GM06990 (cell line): Measurements from ENCODE around the gene FBXO48.

Experiments
- DNase-seq: peaks from one replicate; pipeline ENCODE4 v3.0.0-alpha.2; 2011; ENCODE audit not compliant: insufficient read length; ENCODE audit errors: extremely low read depth
- H3K27me3 ChIP-seq: replicated peaks from 2 replicates; pipeline ENCODE4 v1.6.0; 2011; ENCODE audit warnings: low read length; ENCODE audit not compliant: control insufficient read depth, insufficient read depth
- H3K36me3 ChIP-seq: 2 replicates; pipeline ENCODE4 v1.5.1; 2011; ENCODE audit warnings: low read length; ENCODE audit not compliant: control insufficient read depth, insufficient read depth
- H3K4me3 ChIP-seq: replicated peaks from 2 replicates; pipeline ENCODE4 v1.5.1; 2011; ENCODE audit warnings: low read depth, mild to moderate bottlenecking, control low read depth, low read length
- TF ChIP-seq, protein P1 (sequence below): IDR thresholded peaks from 2 replicates; pipeline ENCODE4 v1.5.1; 2011; ENCODE audit warnings: low read length, control low read depth, mild to moderate bottlenecking, inconsistent platforms; ENCODE audit not compliant: insufficient read depth, poor library complexity, severe bottlenecking

FBXO48 gene

DNA sequence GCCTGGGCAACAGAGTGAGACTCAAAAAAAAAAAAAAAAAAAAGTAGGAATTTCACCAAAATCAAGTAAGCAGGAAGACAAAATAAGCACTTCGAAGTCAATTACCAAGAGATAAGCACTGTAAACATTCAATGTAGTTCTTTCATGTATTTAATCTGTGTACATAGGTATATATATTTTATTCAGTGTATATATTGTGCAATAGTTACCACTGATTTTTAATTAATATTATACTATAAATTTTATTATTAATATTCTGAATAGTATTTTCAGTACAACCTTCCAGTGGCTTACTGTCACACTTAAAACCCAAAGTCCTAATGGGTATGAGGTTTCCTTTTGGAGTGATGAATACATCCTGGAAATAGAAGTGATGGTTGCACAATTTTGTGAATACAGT is 9.4 kb upstream of the FBXO48 start:
- DNase-seq = no peak
- Histone ChIP-seq H3K27me3 (no peaks in the 10 kb centered on the region), H3K36me3 (no peaks in the 10 kb centered on the region), H3K4me3 (no peak overlapping the region)
- TF ChIP-seq, protein P1, sequence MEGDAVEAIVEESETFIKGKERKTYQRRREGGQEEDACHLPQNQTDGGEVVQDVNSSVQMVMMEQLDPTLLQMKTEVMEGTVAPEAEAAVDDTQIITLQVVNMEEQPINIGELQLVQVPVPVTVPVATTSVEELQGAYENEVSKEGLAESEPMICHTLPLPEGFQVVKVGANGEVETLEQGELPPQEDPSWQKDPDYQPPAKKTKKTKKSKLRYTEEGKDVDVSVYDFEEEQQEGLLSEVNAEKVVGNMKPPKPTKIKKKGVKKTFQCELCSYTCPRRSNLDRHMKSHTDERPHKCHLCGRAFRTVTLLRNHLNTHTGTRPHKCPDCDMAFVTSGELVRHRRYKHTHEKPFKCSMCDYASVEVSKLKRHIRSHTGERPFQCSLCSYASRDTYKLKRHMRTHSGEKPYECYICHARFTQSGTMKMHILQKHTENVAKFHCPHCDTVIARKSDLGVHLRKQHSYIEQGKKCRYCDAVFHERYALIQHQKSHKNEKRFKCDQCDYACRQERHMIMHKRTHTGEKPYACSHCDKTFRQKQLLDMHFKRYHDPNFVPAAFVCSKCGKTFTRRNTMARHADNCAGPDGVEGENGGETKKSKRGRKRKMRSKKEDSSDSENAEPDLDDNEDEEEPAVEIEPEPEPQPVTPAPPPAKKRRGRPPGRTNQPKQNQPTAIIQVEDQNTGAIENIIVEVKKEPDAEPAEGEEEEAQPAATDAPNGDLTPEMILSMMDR = no peak

DNA sequence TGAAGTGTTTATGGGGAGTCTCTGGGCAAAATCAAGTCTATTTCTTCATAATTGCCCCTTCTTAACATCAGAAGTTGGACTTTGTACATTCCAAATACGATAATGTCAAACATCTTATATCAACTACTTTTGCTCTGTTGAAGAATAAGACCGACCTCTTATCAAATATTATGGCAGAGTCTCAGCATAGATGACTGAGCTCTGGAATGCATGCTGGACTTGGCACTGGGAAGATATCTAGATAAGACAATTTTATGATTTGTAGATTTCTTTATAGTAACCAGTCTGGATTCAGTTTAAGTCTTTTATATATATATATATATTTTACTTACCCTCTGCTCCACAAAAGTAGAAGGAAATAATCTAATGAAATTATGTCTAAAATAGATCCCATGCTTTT is 8.5 kb upstream of the FBXO48 start:
- no peak overlapping the region for H3K4me3 ChIP-seq
- no peaks in the 10 kb centered on the region for H3K27me3 ChIP-seq
- TF ChIP-seq, protein P1 = no peak
- no peaks in the 10 kb centered on the region for H3K36me3 ChIP-seq
- DNase-seq = no peak

DNA sequence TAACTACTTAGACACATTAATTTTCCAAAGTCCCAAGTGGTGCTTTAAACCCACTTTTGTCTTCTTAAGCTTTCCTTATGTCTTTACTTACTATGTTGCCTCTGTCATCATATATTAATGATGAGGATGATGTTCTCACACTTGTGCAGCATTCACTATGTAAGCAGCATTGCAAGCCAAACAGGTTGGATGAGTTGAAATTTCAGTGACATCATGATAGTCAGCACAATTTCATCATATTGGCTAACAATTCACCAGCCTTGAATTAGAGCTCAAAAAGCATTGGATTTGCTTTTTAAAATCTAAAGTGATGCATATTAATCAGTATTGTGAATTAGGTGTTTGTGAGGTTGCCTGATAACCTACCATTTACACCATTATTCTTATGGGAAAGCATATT is 8.0 kb upstream of the FBXO48 start:
- no peak for DNase-seq
- TF ChIP-seq, protein P1 = no peak
- H3K27me3 ChIP-seq = no peaks in the 10 kb centered on the region
- H3K36me3 ChIP-seq = no peaks in the 10 kb centered on the region
- H3K4me3 ChIP-seq = no peak overlapping the region

DNA sequence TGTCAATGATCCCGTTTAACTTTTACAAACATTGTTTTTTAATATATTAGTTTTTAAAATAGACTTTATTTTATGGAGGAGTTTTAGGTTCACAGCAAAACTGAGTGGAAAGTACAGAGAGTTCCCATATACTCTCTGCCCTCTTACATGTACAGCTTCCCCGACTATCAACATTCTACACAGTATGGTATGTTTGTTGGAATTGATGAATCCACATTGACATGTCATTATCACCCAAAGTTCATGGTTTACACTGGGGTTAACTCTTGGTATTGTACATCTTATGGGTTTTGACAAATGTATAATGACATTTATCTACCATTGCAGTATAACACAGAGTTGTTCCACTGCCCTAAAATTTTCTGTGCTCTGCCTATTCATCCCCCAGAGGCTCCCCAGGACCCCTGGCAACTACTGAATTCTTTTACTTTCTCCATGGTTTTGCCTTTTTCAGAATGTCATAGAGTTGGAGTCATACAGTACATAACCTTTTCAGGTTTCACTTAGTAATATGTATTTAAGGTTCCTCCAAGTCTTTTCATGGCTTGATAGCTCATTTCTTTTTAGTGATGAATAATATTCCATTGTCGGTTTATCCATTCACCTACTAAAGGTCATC is 5.8 kb upstream of the FBXO48 start:
- H3K4me3 ChIP-seq = no peak overlapping the region
- DNase-seq = no peak
- TF ChIP-seq, protein P1 = no peak

DNA sequence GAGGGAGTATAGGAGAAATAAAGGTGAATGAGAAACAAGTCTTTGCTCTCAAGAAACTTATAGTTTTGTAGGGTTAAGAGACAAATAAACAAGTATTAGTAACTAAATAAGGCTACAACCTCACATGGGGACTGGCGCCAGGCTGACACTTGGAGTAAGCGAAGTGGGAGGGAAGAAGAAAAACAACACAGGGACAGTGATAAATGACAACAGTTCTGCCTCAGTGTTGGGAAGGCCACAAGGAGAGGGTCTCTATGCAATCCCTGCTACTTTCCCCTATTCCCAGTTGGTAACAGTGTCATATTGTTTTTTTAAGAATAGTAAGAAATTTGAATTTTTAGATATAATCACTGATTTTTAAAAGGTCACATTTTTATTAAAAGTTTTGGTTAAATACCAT is 4.3 kb upstream of the FBXO48 start:
- Histone ChIP-seq H3K4me3 (no peak overlapping the region), H3K36me3 (no peaks in the 10 kb centered on the region), H3K27me3 (no peaks in the 10 kb centered on the region)
- no peak for DNase-seq
- TF ChIP-seq, protein P1 = no peak

More for the DNA sequence above, 5.8 kb upstream of the FBXO48 start:
- Histone ChIP-seq H3K36me3 (no peaks in the 10 kb centered on the region), H3K27me3 (no peaks in the 10 kb centered on the region)

DNA sequence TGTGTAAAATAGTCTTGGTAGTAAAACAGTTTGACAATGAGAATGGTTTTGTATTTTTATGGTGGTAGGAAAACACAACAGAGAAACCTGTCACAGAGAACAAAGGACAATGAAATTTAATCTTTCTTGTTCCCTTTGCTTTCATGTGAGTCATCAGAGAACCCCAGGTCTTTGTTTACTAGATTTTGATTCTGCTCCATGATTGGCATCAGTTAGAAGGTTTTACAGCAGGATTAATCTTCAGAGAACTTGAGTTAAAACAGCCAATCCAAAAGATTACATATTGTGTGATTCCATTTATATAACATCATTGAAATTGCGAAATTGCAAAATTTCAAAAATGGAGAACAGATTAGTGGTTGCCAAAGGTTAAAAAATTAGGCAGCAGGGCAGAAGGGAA is 2.8 kb upstream of the FBXO48 start:
- Histone ChIP-seq H3K36me3 (no peaks in the 10 kb centered on the region), H3K4me3 (no peak overlapping the region), H3K27me3 (no peaks in the 10 kb centered on the region)
- TF ChIP-seq, protein P1 = no peak
- no peak for DNase-seq
